PC-9 (cell line): ENCODE data around the gene SLC30A7.

Experiments
- EZH2 ChIP-seq: fragments of 200-600 bp; sonication (generic); IDR thresholded peaks from 2 replicates; pipeline ENCODE4 v1.8.0; 2017; ENCODE audit warnings: antibody characterized with exemption, low read depth
- TF ChIP-seq, protein P1 (sequence below): fragments of 200-600 bp; sonication (generic); conservative IDR thresholded peaks from 2 replicates; pipeline ENCODE4 v1.6.1; 2017; ENCODE audit warnings: mixed run types, antibody characterized with exemption, mild to moderate bottlenecking, moderate library complexity

DNA sequence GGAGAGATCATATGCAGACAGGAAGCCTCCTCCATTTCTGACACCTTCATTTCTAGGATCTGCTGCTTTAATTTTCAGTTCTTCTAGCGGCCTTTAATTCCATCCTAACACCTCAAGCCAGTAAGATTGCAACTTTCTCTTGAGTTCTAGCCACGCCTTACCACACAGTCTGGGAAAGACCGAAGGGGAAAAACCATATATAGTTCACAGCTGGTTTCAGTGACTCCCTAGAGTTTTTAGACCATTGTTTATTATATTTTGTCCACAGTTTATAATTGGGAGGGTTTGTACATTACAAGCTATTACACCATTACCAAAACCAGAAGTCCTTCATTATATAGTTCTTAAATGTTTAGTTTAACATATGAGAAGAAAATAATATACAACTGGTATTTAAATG lies 92.2 kb downstream of the SLC30A7 start:
- TF ChIP-seq, protein P1, sequence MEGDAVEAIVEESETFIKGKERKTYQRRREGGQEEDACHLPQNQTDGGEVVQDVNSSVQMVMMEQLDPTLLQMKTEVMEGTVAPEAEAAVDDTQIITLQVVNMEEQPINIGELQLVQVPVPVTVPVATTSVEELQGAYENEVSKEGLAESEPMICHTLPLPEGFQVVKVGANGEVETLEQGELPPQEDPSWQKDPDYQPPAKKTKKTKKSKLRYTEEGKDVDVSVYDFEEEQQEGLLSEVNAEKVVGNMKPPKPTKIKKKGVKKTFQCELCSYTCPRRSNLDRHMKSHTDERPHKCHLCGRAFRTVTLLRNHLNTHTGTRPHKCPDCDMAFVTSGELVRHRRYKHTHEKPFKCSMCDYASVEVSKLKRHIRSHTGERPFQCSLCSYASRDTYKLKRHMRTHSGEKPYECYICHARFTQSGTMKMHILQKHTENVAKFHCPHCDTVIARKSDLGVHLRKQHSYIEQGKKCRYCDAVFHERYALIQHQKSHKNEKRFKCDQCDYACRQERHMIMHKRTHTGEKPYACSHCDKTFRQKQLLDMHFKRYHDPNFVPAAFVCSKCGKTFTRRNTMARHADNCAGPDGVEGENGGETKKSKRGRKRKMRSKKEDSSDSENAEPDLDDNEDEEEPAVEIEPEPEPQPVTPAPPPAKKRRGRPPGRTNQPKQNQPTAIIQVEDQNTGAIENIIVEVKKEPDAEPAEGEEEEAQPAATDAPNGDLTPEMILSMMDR, result no peak
- TF ChIP-seq EZH2, result no peak
